MM.1S (cell line): ENCODE data around the gene TLE5.
A peak's percentile ranks its signal among the peaks of the same experiment; 100 is the strongest.

Source experiments
- DNase-seq: peaks from one replicate; pipeline ENCODE4 v3.0.0-alpha.2; 2015
- H2AFZ ChIP-seq: fragments of 300-600 bp; sonication (generic); 2 replicates; pipeline ENCODE4 v1.6.0; 2016; ENCODE audit warnings: antibody characterized with exemption, low read length
- H3F3A ChIP-seq: fragments of 300-600 bp; sonication (generic); 2 replicates; pipeline ENCODE4 v1.6.1; 2016; ENCODE audit warnings: mild to moderate bottlenecking, antibody characterized with exemption, low read length, moderate library complexity, mixed read lengths; ENCODE audit not compliant: insufficient read depth
- H3K27ac ChIP-seq: fragments of 300-600 bp; sonication (generic); 2 replicates; pipeline ENCODE4 v1.5.1; 2016; ENCODE audit warnings: mild to moderate bottlenecking, low read length
- H3K27me3 ChIP-seq: fragments of 300-600 bp; sonication (generic); replicated peaks from 2 replicates; pipeline ENCODE4 v1.6.0; 2016; ENCODE audit warnings: low read length; ENCODE audit not compliant: insufficient read depth
- H3K36me3 ChIP-seq: fragments of 300-600 bp; sonication (generic); replicated peaks from 2 replicates; pipeline ENCODE4 v1.6.1; 2016; ENCODE audit warnings: mild to moderate bottlenecking, low read length, mixed read lengths; ENCODE audit not compliant: insufficient read depth
- H3K4me1 ChIP-seq: fragments of 300-600 bp; sonication (generic); 2 replicates; pipeline ENCODE4 v1.6.1; 2016; ENCODE audit warnings: low read length, mixed read lengths
- H3K4me2 ChIP-seq: fragments of 300-600 bp; sonication (generic); 2 replicates; pipeline ENCODE4 v1.6.0; 2016; ENCODE audit warnings: low read depth, low read length
- H3K4me3 ChIP-seq: fragments of 300-600 bp; sonication (generic); 2 replicates; pipeline ENCODE4 v1.5.1; 2016; ENCODE audit warnings: low read length, mixed read lengths
- H3K79me2 ChIP-seq: fragments of 300-600 bp; sonication (generic); 2 replicates; pipeline ENCODE4 v1.6.1; 2016; ENCODE audit warnings: mixed run types, low read length, mixed read lengths
- H3K9ac ChIP-seq: fragments of 300-600 bp; sonication (generic); 2 replicates; pipeline ENCODE4 v1.6.1; 2016; ENCODE audit warnings: low read length, mixed read lengths
- H3K9me2 ChIP-seq: fragments of 300-600 bp; sonication (generic); replicated peaks from 2 replicates; pipeline ENCODE4 v1.6.1; 2016; ENCODE audit warnings: mild to moderate bottlenecking, low read length, mixed read lengths; ENCODE audit not compliant: insufficient read depth
- H3K9me3 ChIP-seq: fragments of 300-600 bp; sonication (generic); replicated peaks from 2 replicates; pipeline ENCODE4 v1.6.1; 2016; ENCODE audit warnings: mild to moderate bottlenecking, low read length, mixed read lengths; ENCODE audit not compliant: insufficient read depth
- H4K20me1 ChIP-seq: fragments of 300-600 bp; sonication (generic); 2 replicates; pipeline ENCODE4 v1.6.1; 2016; ENCODE audit warnings: mild to moderate bottlenecking, low read length, moderate library complexity, mixed read lengths; ENCODE audit not compliant: insufficient read depth
- CTCF ChIP-seq: fragments of 300-600 bp; sonication (generic); IDR thresholded peaks from 2 replicates; pipeline ENCODE4 v1.5.1; 2016; ENCODE audit warnings: antibody characterized with exemption, low read length, mixed read lengths
- EZH2 ChIP-seq: fragments of 300-600 bp; sonication (generic); optimal IDR thresholded peaks from 2 replicates; pipeline ENCODE3; 2017; ENCODE audit warnings: low read depth, mild to moderate bottlenecking, antibody characterized with exemption, low read length, mixed read lengths
- EZH2phosphoT487 ChIP-seq: fragments of 300-600 bp; sonication (generic); IDR thresholded peaks from 2 replicates; pipeline ENCODE4 v1.6.1; 2018; ENCODE audit warnings: antibody characterized with exemption, low read length

The TLE5 gene

GRCh38 chr19:3066482-3067049 lies 4.3 kb upstream of the TLE5 start:
- H3K27ac ChIP-seq, result no peak overlapping the region
- H3K36me3 ChIP-seq, result no peaks in the 10 kb centered on the region
- no peak overlapping the region for H3K4me3 ChIP-seq
- H4K20me1 ChIP-seq, result no peaks in the 10 kb centered on the region
- no peak overlapping the region for H3K9ac ChIP-seq
- H2AFZ ChIP-seq, result no peak overlapping the region
- H3K9me2 ChIP-seq, result no peaks in the 10 kb centered on the region
- no peak overlapping the region for H3K4me2 ChIP-seq
- H3K9me3 ChIP-seq, result no peaks in the 10 kb centered on the region
- no peak for DNase-seq
- peaks cover 30% of the 10 kb centered on the region for H3K27me3 ChIP-seq
- H3K4me1 ChIP-seq, result peaks cover 5% of the 10 kb centered on the region; the same call in 1 of the 2 replicates
- H3F3A ChIP-seq, result 0 out of 2 replicates have a peak, but pooled peaks cover 3% of the 10 kb centered on the region
- TF ChIP-seq CTCF (no peak), EZH2phosphoT487 (no peak), EZH2 (no peak)
- no peaks in the 10 kb centered on the region for H3K79me2 ChIP-seq

GRCh38 chr19:3065675-3066357 lies 3.5 kb upstream of the TLE5 start:
- DNase-seq, result peak; percentile 68
- Histone ChIP-seq H3K9me3 (no peaks in the 10 kb centered on the region), H3K4me1 (peaks cover 5% of the 10 kb centered on the region; the same call in 1 of the 2 replicates), H3K27me3 (peaks cover 36% of the 10 kb centered on the region), H3K27ac (peak overlapping the region; percentile 60; the same call in 1 of the 2 replicates), H3F3A (0 out of 2 replicates have a peak, but pooled peaks cover 3% of the 10 kb centered on the region), H2AFZ (no peak overlapping the region), H3K79me2 (no peaks in the 10 kb centered on the region), H3K4me2 (peak overlapping the region; percentile 32; the same call in 1 of the 2 replicates), H4K20me1 (no peaks in the 10 kb centered on the region), H3K9me2 (no peaks in the 10 kb centered on the region), H3K4me3 (no peak overlapping the region), H3K9ac (no peak overlapping the region), H3K36me3 (no peaks in the 10 kb centered on the region)
- TF ChIP-seq CTCF (no peak), EZH2phosphoT487 (no peak)

- peaks cover 37% of the 10 kb centered on the region for H3K27me3 ChIP-seq
- no peak overlapping the region for H3K4me3 ChIP-seq
- H3K4me2 ChIP-seq, result no peak overlapping the region
- H3F3A ChIP-seq, result 0 out of 2 replicates have a peak, but pooled peaks cover 3% of the 10 kb centered on the region
- no peaks in the 10 kb centered on the region for H3K36me3 ChIP-seq
- H3K4me1 ChIP-seq, result peaks cover 5% of the 10 kb centered on the region; the same call in 1 of the 2 replicates
- H3K9ac ChIP-seq, result no peak overlapping the region
- H3K9me2 ChIP-seq, result no peaks in the 10 kb centered on the region
- TF ChIP-seq EZH2, result no peak
- no peak for TF ChIP-seq CTCF
- no peak for TF ChIP-seq EZH2phosphoT487
- H3K79me2 ChIP-seq, result no peaks in the 10 kb centered on the region
- no peak for DNase-seq
- H3K27ac ChIP-seq, result no peak overlapping the region
- H3K9me3 ChIP-seq, result no peaks in the 10 kb centered on the region
- no peak overlapping the region for H2AFZ ChIP-seq
- H4K20me1 ChIP-seq, result no peaks in the 10 kb centered on the region
Observed at GRCh38 chr19:3064011-3064330, 1.7 kb upstream of the TLE5 start.
